OCI-LY1 (cell line): ENCODE data around the gene AFMID.

Experiments used
- H2AFZ ChIP-seq: fragments of 200-600 bp; sonication (generic), shearing (Covaris generic); 2 replicates; pipeline ENCODE4 v1.6.0; 2014; ENCODE audit warnings: antibody characterized with exemption, mild to moderate bottlenecking, low read length
- H3F3A ChIP-seq: fragments of 200-600 bp; sonication (generic), shearing (Covaris generic); 2 replicates; pipeline ENCODE4 v1.6.0; 2014; ENCODE audit warnings: mild to moderate bottlenecking, antibody characterized with exemption, low read length, moderate library complexity; ENCODE audit not compliant: insufficient read depth
- H3K27ac ChIP-seq: fragments of 200-600 bp; sonication (generic); 2 replicates; pipeline ENCODE4 v1.5.1; 2014; ENCODE audit warnings: low read length, mixed run types, mild to moderate bottlenecking, low read depth; ENCODE audit not compliant: poor library complexity, severe bottlenecking
- H3K27me3 ChIP-seq: fragments of 200-600 bp; sonication (generic); 2 replicates; pipeline ENCODE4 v1.6.0; 2014; ENCODE audit warnings: antibody characterized with exemption, mild to moderate bottlenecking, low read length, moderate library complexity; ENCODE audit not compliant: insufficient read depth
- H3K36me3 ChIP-seq: fragments of 200-600 bp; sonication (generic); 2 replicates; pipeline ENCODE4 v1.6.1; 2014; ENCODE audit warnings: mild to moderate bottlenecking, antibody characterized with exemption, low read length, moderate library complexity, mixed read lengths; ENCODE audit not compliant: insufficient read depth
- H3K4me1 ChIP-seq: fragments of 200-600 bp; sonication (generic); 2 replicates; pipeline ENCODE4 v1.5.1; 2014; ENCODE audit warnings: mild to moderate bottlenecking, low read length, moderate library complexity; ENCODE audit not compliant: insufficient read depth, severe bottlenecking
- H3K4me2 ChIP-seq: fragments of 200-600 bp; sonication (generic), shearing (Covaris generic); 2 replicates; pipeline ENCODE4 v1.6.1; 2014; ENCODE audit warnings: low read length
- H3K4me3 ChIP-seq: fragments of 200-600 bp; sonication (generic); 2 replicates; pipeline ENCODE4 v1.5.1; 2014; ENCODE audit warnings: low read length, low read depth, mild to moderate bottlenecking, mixed read lengths; ENCODE audit not compliant: poor library complexity, severe bottlenecking
- H3K79me2 ChIP-seq: fragments of 200-600 bp; shearing (Covaris generic); 2 replicates; pipeline ENCODE4 v1.6.1; 2016; ENCODE audit warnings: mixed run types, low read length, mixed read lengths; ENCODE audit not compliant: insufficient read depth
- H3K9ac ChIP-seq: fragments of 200-600 bp; sonication (generic), shearing (Covaris generic); 2 replicates; pipeline ENCODE4 v1.6.1; 2014; ENCODE audit warnings: mild to moderate bottlenecking, low read length, mixed read lengths
- H3K9me2 ChIP-seq: fragments of 200-600 bp; sonication (generic), shearing (Covaris generic); 2 replicates; pipeline ENCODE4 v1.6.1; 2014; ENCODE audit warnings: low read depth, mild to moderate bottlenecking, low read length, mixed read lengths
- H3K9me3 ChIP-seq: fragments of 200-600 bp; shearing (Covaris generic); 2 replicates; pipeline ENCODE4 v1.6.1; 2014; ENCODE audit warnings: low read length, mixed read lengths
- H4K20me1 ChIP-seq: fragments of 200-600 bp; sonication (generic), shearing (Covaris generic); 2 replicates; pipeline ENCODE4 v1.6.0; 2016; ENCODE audit warnings: mild to moderate bottlenecking, low read length; ENCODE audit not compliant: insufficient read depth
- CTCF ChIP-seq: fragments of 200-600 bp; sonication (generic), shearing (Covaris generic); IDR thresholded peaks from 2 replicates; pipeline ENCODE4 v1.5.1; 2017; ENCODE audit warnings: mild to moderate bottlenecking, antibody characterized with exemption, low read length, moderate library complexity, mixed read lengths
- EZH2 ChIP-seq: fragments of 200-600 bp; sonication (generic), shearing (Covaris generic); IDR thresholded peaks from 2 replicates; pipeline ENCODE4 v1.8.0; 2017; ENCODE audit warnings: borderline replicate concordance, mixed run types, mild to moderate bottlenecking, antibody characterized with exemption, low read length, moderate library complexity, mixed read lengths

The AFMID gene

DNA sequence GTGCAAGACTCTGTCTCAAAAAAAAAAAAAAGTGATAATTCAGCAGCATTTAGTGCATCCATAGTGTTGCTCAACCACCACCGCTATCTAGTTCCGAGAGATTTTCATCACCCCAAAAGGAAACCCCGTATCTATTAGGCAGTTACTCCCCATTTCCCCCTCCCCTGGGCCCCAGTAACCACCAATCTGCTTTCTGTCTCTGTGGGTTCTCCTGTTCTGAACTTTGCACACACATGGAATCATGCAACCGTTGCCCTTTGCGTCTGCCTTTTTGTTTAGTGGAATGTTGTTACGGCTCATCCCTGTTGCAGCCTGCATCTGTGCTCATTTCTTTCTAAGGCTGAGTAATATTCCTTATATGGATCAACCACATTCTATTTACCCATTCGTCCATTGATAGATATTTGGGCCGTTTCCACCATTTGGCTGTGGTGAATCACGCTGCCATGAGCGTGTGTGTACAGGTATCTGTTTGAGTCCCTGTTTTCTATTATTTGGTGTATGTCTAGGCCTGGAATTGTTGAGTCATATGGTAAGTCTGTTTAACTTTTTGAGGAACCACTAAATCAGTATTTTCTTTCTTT is 27.5 kb upstream of the AFMID start:
- peaks cover 27% of the 10 kb centered on the region for H3K4me1 ChIP-seq
- H3K4me2 ChIP-seq = no peak overlapping the region
- no peaks in the 10 kb centered on the region for H3K27me3 ChIP-seq
- no peaks in the 10 kb centered on the region for H3K9me2 ChIP-seq
- H3K79me2 ChIP-seq = no peaks in the 10 kb centered on the region
- no peaks in the 10 kb centered on the region for H3K9me3 ChIP-seq
- H3F3A ChIP-seq = no peaks in the 10 kb centered on the region
- no peak for TF ChIP-seq EZH2
- no peak for TF ChIP-seq CTCF
- no peaks in the 10 kb centered on the region for H4K20me1 ChIP-seq
- no peak overlapping the region for H3K27ac ChIP-seq
- no peak overlapping the region for H2AFZ ChIP-seq
- H3K9ac ChIP-seq = no peak overlapping the region
- H3K4me3 ChIP-seq = no peak overlapping the region
- H3K36me3 ChIP-seq = no peaks in the 10 kb centered on the region

DNA sequence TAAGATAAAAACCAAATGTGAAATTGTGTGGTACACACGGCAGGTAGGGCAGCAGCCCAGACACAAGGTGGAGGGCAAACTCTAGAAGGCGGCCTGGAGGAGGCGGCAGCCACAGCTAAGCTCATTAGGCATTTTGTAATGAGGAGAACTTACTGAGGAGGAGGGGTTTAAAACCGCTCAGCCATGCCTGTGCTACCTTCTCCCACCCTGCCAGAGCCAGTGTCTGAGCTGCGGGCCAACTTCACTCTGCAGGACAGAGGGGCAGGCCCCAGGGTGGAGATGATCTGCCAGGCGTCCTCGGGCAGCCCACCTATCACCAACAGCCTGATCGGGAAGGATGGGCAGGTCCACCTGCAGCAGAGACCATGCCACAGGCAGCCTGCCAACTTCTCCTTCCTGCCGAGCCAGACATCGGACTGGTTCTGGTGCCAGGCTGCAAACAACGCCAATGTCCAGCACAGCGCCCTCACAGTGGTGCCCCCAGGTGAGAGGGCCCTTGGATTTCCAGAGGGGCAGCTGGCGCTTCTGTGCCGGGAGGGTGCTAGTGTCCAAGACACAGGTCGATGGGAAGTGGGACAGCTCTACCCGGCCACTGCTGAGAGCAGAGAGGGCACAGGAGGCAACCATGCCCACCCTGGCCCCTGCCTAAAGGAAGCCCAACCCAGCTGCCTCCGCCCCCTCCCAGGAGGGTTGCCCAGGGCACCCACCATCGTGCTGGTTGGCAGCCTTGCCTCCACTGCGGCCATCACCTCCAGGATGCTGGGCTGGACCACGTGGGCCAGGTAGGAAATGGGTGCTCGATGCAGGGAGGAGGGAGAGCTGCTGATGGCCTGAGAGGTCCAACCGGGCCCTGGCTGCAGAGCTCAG is 23.0 kb upstream of the AFMID start:
- no peaks in the 10 kb centered on the region for H4K20me1 ChIP-seq
- peaks cover 26% of the 10 kb centered on the region for H3K4me1 ChIP-seq
- no peaks in the 10 kb centered on the region for H3K9me3 ChIP-seq
- H3K9me2 ChIP-seq = no peaks in the 10 kb centered on the region
- TF ChIP-seq EZH2 (no peak), CTCF (no peak)
- H3K9ac ChIP-seq = no peak overlapping the region
- H3K27ac ChIP-seq = no peak overlapping the region
- H3K4me3 ChIP-seq = no peak overlapping the region
- H3K36me3 ChIP-seq = no peaks in the 10 kb centered on the region
- H3F3A ChIP-seq = no peaks in the 10 kb centered on the region
- no peak overlapping the region for H3K4me2 ChIP-seq
- H3K27me3 ChIP-seq = no peaks in the 10 kb centered on the region
- no peaks in the 10 kb centered on the region for H3K79me2 ChIP-seq
- H2AFZ ChIP-seq = no peak overlapping the region

DNA sequence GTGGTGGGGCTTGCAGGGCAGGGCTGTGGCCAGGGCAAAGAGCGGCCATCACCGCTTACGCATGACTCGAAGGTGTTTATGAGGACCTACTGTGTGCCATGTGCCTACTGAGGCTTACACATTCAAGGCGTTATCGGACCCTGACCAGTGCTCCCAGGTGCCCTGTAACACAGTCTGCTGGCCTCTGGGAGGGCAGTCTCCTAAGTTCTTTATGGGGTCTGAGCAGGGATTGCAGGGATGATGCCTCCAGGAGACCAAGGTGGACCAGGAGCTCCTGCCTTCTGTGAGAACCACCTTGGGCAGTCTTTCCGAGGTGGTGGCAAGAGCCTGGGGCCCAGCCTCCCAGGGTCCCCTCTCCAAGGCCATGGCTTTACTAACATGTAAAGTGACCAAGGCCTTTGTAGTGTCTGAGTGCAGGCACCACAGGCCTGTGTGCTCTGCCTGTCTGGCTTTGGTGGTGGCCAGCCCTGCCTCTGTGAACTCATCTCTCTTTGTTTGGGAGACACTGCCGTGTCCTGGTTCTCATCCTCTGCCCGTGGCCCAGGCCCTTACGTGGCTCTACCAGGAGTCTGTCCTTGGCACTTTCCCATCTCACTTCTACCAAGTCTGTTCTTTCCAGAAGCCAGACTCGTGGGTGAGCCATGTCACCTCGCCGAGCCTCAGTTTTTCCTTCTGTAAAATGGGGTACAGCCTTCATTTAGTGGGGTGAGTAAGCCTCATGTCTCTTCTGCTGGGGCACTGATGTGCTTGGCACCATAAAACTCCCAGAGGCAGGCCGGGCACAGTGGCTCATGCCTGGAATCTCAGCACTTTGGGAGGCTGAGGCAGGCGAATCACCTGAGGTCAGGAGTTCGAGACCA is 22.2 kb upstream of the AFMID start:
- Histone ChIP-seq H3K4me3 (no peak overlapping the region), H3K9me2 (no peaks in the 10 kb centered on the region), H2AFZ (no peak overlapping the region), H3K4me1 (peaks cover 33% of the 10 kb centered on the region), H4K20me1 (no peaks in the 10 kb centered on the region), H3K4me2 (no peak overlapping the region), H3F3A (no peaks in the 10 kb centered on the region), H3K27me3 (no peaks in the 10 kb centered on the region), H3K27ac (no peak overlapping the region), H3K79me2 (no peaks in the 10 kb centered on the region), H3K9ac (no peak overlapping the region), H3K36me3 (no peaks in the 10 kb centered on the region), H3K9me3 (no peaks in the 10 kb centered on the region)
- TF ChIP-seq CTCF (no peak), EZH2 (no peak)
